Astrocyte of the hippocampus (primary cell): ENCODE data around the gene DEPDC5.
"Not testable (repeated sequence)": the region's sequence is repeated elsewhere in the genome, so short reads cannot be mapped to it uniquely, and the experiment has no call there.

Source experiments
- DNase-seq: peaks from one replicate; pipeline ENCODE4 v3.0.0; 2011; ENCODE audit warnings: low read depth, low spot score

Gene DEPDC5

GRCh38 chr22:31749636-31750364 lies 4.0 kb upstream of the DEPDC5 start, which contains the start of gene PRR14L:
Gene PRR14L, minus strand, starts transcription at chr22:31750132. Its CDS starts 11,272 bp downstream, at chr22:31738860.
- peak; percentile 98 for DNase-seq

GRCh38 chr22:31750365-31751284 lies 3.2 kb upstream of the DEPDC5 start:
- no peak for DNase-seq

- no peak for DNase-seq
Measured at GRCh38 chr22:31752096-31752847, 1.5 kb upstream of the DEPDC5 start.

- DNase-seq, result peak; percentile 49
Measured at GRCh38 chr22:31753005-31753633, 700 bp upstream of the DEPDC5 start.

- no peak for DNase-seq
Measured at GRCh38 chr22:31754813-31755212, 994 bp downstream of the DEPDC5 start.

- DNase-seq, result no peak
Measured at GRCh38 chr22:31757265-31757664, 3.4 kb downstream of the DEPDC5 start.

- DNase-seq, result not testable (repeated sequence)
Measured at GRCh38 chr22:31758860-31759259, 5.0 kb downstream of the DEPDC5 start.

GRCh38 chr22:31764785-31765184 lies 11.0 kb downstream of the DEPDC5 start:
- DNase-seq, result no peak

GRCh38 chr22:31768422-31769059 lies 14.7 kb downstream of the DEPDC5 start:
- no peak for DNase-seq

- no peak for DNase-seq
Measured at GRCh38 chr22:31773416-31773815, 19.6 kb downstream of the DEPDC5 start.

- DNase-seq, result peak; percentile 11
Measured at GRCh38 chr22:31776231-31776630, 22.4 kb downstream of the DEPDC5 start.

GRCh38 chr22:31789803-31790202 lies 36.0 kb downstream of the DEPDC5 start:
- no peak for DNase-seq

GRCh38 chr22:31790240-31790639 lies 36.4 kb downstream of the DEPDC5 start:
- no peak for DNase-seq

GRCh38 chr22:31799358-31799757 lies 45.5 kb downstream of the DEPDC5 start:
- DNase-seq, result not testable (repeated sequence)

GRCh38 chr22:31800065-31800464 lies 46.2 kb downstream of the DEPDC5 start:
- DNase-seq, result peak; percentile 21

GRCh38 chr22:31800861-31801260 lies 47.0 kb downstream of the DEPDC5 start:
- DNase-seq, result not testable (repeated sequence)

GRCh38 chr22:31802575-31802974 lies 48.8 kb downstream of the DEPDC5 start:
- DNase-seq, result no peak

GRCh38 chr22:31806751-31807150 lies 52.9 kb downstream of the DEPDC5 start:
- DNase-seq, result no peak

GRCh38 chr22:31812977-31813605 lies 59.3 kb downstream of the DEPDC5 start:
- DNase-seq, result no peak

- not testable (repeated sequence) for DNase-seq
Measured at GRCh38 chr22:31813898-31814297, 60.1 kb downstream of the DEPDC5 start.
